MV-4-11 (cell line): ENCODE results near the gene FUT8.
"Not testable (repeated sequence)": the region's sequence is repeated elsewhere in the genome, so short reads cannot be mapped to it uniquely, and the experiment has no call there.

Experiments
- DNase-seq: peaks from one replicate; lab custom pipeline; 2025; lab: John Stamatoyannopoulos, UW

FUT8 gene

DNA sequence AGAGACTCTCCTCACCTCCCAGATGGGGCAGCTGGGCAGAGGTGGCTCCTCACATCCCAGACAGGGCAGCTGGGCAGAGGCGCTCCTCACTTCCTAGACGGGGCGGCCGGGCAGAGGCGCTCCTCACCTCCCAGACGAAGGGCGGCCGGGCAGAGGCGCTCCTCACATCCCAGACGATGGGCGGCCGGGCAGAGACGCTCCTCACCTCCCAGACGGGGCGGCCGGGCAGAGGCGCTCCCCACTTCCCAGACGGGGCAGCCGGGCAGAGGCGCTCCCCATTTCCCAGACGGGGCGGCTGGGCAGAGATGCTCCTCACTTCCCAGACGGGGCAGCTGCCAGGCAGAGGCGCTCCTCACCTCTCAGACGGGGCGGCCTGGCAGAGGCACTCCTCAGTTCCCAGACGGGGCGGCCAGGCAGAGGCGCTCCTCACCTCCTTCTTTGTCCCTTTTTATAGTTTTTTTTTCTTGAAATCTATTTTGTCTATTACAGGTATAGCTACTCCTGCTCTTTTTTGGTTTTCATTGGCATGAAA lies 304.9 kb downstream of the FUT8 start:
- DNase-seq = not testable (repeated sequence)

GRCh38 chr14:65718629-65719028 lies 306.1 kb downstream of the FUT8 start:
- no peak for DNase-seq

DNA sequence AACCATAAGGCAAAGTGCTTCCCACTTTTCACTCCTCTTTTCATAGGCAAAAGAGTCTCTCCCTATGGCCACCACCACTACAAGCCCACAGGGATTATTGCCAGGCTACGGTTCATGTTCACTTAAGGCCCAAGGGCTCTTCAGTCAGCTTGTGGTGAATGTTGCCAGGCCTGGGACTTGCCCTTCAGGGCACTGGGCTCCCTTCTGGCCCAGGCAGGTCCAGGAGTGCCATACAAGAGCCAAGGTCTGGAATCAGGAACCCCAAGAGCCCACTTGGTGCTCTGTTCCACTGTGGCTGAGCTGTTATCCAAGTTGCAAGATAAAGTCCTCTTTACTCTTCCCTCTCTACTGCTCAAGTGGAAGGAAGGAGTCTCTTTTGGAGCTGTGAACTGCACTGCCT lies 307.6 kb downstream of the FUT8 start:
- DNase-seq = no peak

- DNase-seq = no peak
Measured at GRCh38 chr14:65720743-65721142, 308.2 kb downstream of the FUT8 start.

- no peak for DNase-seq
Measured at GRCh38 chr14:65723348-65723747, 310.8 kb downstream of the FUT8 start.

GRCh38 chr14:65728604-65729003 lies 316.1 kb downstream of the FUT8 start:
- no peak for DNase-seq

DNA sequence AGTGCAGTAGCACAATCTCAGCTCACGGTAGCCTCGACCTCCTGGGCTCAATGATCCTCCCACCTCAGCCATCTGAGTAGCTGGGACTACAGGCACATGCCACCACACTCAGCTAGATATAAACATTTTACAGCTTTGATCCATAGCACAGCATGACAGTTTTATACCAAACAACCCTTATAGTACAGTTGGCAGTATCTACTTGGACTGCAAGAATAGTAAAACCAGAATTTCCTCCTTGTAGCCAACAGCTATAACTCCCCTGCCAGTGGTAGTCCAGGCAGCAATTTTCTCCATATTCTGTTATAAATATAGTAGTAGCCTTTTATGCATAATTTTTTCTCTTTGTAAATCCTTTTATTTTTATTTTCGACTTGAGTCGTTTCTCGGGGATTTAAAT lies 317.0 kb downstream of the FUT8 start:
- DNase-seq = no peak

GRCh38 chr14:65731933-65732506 lies 319.5 kb downstream of the FUT8 start:
- no peak for DNase-seq

GRCh38 chr14:65738339-65738738 lies 325.8 kb downstream of the FUT8 start:
- no peak for DNase-seq

- DNase-seq = peak; percentile 89
Measured at GRCh38 chr14:65745396-65746190, 333.1 kb downstream of the FUT8 start.

GRCh38 chr14:65748796-65749195 lies 336.3 kb downstream of the FUT8 start:
- no peak for DNase-seq

DNA sequence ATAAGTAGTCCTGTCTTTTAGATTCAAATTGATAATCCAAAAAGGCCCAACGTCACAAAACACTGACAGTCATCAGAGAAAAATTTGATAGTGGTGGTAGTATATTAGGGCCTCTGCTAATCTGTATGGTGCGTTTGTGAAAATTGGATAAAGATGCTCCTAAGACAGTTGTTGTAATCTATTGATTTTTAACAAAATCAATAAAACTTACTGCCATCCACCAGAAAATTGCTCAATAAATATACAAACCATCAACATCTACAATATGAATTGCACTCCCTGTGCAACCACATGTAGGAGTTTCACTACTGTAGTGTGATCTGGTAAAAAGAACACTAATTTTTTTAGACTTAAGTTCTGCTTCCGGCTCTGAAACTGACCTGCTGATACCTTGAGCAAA lies 336.8 kb downstream of the FUT8 start:
- DNase-seq = peak; percentile 22

DNA sequence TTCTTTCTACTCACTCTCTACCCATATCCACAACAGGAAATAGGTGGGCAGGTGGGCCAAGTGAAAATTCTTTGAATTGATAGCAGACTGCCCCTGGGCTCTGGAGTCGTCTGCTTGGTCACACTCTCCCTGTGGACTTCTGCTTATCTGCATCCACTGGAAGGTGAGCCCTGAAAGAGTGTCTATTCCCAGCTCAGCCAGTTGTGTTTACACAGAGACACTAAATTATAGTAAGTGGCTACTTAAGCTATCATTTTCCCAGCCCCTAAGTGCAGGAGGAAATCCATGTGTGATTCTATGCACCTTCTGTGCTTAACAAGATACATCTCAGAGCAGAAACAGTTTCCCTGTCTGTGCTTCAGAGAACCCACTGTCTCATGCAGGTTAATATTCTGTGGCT lies 338.4 kb downstream of the FUT8 start:
- DNase-seq = no peak

DNA sequence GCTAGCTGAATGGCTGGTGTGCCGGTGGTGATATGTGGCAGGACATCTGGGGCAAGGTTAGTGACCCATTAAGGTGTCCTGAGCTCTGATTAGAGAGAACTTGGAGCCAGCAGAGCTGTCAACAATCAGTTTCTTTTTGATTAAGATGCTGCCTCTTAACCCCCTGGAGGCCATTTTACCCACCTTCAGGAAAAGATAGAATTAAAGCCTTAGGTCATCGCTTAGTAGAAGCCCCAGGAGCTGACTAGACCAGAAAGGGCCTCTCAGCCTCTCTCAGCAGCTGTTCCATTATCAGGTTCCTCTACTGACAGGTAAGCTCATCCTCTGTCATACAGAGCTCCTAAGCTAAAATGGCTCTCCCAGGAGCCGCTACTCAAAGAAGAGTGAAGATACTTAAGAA lies 339.0 kb downstream of the FUT8 start:
- no peak for DNase-seq

- DNase-seq = no peak
Measured at GRCh38 chr14:65753061-65753460, 340.5 kb downstream of the FUT8 start.

DNA sequence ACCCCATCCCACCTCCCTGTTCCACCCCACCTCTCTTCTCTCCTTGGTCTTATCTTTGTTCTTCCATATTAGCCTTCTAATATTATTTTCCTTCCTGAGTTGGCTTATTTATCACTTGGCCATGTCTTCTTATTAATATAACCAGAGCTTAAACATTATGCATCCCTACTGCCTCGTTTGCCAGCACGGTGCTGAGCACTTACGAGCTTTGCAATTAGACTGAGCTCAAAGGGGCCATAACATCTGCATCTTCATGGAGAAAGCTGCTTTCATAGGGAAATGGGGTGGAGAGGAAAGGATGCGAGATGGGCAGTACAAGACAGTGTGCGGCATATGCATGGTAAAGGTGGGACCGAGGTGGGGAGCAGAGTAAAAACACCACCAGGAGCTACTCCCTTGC lies 342.8 kb downstream of the FUT8 start:
- no peak for DNase-seq

DNA sequence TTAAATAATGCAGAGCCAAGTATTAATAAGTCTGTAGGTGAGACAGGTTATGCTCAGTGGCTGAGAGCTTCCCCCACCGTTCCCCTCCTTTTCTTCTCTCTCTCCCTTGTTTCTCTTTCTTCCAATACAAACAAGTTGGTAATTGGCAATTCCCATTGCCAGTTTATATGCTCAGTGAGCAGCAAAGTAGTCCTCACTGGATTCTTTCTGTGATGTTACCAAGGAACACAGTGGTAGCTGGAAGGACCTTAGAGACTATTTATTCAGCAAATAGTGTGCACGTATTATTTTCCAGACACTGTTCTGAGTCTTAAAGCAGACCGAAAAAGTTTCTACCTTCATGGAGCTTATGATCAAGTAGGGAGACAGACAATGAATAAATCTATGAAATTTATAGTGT lies 344.4 kb downstream of the FUT8 start:
- DNase-seq = no peak

- DNase-seq = no peak
Measured at GRCh38 chr14:65769151-65769550, 356.6 kb downstream of the FUT8 start.

DNA sequence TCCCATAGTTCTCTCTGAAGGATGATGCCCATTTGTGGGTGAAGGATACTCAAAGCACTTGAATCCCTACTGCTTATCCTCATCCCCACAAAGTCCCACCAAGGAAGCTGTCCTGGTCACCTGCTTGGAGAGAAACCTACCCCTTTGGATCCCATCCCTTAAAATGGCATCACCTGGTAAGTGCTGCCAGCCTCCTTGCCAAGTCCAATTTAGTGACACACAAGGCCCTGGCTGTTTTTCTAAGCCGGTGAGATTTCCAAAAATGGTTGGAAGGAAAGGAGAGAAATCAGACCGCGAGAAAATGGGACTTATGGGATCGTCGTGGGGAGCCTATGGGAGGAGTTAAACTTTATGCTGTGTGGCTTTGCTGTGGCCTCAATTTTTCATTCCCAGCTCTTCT lies 358.2 kb downstream of the FUT8 start:
- no peak for DNase-seq

DNA sequence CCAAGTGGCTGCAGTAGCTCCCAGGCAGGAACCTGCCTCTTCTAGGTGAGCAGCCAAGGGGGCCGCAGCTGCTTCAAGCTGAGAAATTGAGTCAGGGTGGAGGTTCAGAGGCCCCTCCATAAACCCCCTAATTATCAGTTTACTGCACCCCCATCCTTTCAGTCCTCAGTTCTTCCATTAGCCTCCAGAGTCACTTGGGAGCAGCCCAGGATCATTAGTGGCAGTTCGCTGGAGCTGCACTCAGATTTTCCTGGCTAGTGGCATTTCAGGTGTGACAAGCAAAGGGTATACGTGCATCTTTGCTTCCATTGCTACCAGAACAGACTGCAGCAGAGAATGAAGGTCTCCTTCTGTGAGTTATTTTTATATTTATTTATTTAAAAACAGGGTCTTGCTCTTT lies 358.7 kb downstream of the FUT8 start:
- no peak for DNase-seq

DNA sequence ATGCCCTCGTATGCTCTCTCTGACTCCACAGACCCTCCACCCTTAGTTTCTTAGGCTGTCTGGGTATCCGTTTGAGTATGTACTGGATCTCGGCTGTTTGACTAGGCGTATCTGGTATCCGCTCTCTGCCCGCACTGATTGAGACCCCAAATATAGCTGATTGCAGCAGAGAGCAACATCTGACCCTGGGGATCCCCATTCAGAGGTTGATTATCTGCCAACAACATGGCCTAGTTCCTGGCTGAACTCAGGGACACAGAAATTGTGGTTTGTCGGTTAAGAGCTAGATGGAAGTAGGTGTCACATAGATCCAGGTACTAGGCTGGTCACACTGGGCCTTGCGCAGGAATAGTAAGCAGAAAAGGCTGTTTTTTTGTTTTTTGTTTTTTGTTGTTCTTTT lies 359.9 kb downstream of the FUT8 start:
- DNase-seq = no peak

- DNase-seq = peak; percentile 65
Measured at GRCh38 chr14:65772921-65773574, 360.5 kb downstream of the FUT8 start.

GRCh38 chr14:65774041-65774440 lies 361.5 kb downstream of the FUT8 start:
- DNase-seq = no peak
